ENCODE results near the gene ZFYVE1. TPM values are rescaled to one million over a fixed set of nuclear protein-coding genes. Genes with fewer than 3 reads are reported as not detected.
"Not testable (repeated sequence)": the region's sequence is repeated elsewhere in the genome, so short reads cannot be mapped to it uniquely, and the experiment has no call there.

Gene ZFYVE1, protein sequence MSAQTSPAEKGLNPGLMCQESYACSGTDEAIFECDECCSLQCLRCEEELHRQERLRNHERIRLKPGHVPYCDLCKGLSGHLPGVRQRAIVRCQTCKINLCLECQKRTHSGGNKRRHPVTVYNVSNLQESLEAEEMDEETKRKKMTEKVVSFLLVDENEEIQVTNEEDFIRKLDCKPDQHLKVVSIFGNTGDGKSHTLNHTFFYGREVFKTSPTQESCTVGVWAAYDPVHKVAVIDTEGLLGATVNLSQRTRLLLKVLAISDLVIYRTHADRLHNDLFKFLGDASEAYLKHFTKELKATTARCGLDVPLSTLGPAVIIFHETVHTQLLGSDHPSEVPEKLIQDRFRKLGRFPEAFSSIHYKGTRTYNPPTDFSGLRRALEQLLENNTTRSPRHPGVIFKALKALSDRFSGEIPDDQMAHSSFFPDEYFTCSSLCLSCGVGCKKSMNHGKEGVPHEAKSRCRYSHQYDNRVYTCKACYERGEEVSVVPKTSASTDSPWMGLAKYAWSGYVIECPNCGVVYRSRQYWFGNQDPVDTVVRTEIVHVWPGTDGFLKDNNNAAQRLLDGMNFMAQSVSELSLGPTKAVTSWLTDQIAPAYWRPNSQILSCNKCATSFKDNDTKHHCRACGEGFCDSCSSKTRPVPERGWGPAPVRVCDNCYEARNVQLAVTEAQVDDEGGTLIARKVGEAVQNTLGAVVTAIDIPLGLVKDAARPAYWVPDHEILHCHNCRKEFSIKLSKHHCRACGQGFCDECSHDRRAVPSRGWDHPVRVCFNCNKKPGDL
- total RNA-seq (2014; rRNA removed; shearing (Covaris generic); ENCODE audit: low replicate concordance), result 2.7 and 2.8 TPM in 2 replicates

DNA sequence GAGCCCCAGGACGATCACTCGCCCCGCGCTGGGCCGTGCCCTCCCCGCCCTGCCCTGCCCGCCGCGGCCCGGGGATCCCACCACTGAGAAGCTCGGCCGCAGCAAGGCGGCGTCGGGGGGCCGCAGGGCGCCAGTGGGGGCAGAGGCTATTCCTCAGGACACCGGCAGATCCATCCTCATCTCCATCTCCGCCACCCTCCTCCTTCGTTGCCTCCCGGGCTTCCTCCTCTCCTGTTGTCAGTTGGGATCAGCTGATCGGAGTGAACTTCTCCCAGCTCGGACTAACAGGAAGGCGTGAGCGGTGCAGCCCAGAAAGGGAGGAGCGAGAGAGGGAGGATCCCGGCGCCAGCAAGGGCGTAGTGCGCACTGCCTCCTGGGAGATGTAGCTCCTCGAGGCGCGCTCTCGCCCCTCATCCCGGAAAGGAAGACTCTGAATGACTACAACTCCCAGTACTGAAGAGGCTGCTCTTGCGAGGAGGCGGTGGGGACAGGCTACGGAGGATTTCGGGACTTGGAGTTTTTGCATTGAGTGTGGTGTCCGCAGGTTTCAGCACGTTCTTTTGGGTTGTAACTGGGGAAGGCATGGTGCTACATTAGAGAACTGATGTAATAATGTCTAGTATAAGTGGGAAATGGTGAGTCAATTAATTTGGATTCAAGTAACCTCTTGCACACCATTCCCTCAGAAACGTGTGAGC, at the start of gene ZFYVE1:
Gene ZFYVE1 (minus strand): TSS at position 262 of the 698 bp plus-strand sequence. CDS start 2,598 bp downstream, outside the sequence.
- peak; percentile 97 for DNase-seq (ENCODE audit: low read depth)
- in situ Hi-C loops (cut with HindIII; ENCODE audit: low pct_unique_long_range_greater_than_20kb, low sequenced_read_pairs), result no loop called here

DNA sequence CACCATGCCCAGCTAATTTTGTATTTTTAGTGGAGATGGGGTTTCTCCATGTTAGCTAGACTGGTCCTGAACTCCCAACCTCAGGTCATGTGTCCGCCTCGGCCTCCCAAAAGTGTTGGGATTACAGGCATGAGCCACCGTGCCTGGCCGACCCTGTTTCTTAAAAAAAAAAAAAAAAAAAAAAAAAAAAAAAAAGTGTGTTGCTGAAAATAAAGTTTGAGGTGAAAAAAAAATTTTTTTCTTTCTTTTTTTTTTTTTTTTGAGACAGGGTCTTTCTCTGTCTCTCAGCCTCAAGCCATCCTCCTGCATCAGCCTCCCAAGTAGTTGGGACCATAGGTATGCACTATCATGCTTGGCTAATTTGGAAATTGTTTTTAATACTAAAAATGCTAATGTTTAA, 42.7 kb upstream of the ZFYVE1 start:
- DNase-seq (ENCODE audit: low read depth), result no peak
- in situ Hi-C loops (cut with HindIII; ENCODE audit: low pct_unique_long_range_greater_than_20kb, low sequenced_read_pairs), result no loop called here

DNA sequence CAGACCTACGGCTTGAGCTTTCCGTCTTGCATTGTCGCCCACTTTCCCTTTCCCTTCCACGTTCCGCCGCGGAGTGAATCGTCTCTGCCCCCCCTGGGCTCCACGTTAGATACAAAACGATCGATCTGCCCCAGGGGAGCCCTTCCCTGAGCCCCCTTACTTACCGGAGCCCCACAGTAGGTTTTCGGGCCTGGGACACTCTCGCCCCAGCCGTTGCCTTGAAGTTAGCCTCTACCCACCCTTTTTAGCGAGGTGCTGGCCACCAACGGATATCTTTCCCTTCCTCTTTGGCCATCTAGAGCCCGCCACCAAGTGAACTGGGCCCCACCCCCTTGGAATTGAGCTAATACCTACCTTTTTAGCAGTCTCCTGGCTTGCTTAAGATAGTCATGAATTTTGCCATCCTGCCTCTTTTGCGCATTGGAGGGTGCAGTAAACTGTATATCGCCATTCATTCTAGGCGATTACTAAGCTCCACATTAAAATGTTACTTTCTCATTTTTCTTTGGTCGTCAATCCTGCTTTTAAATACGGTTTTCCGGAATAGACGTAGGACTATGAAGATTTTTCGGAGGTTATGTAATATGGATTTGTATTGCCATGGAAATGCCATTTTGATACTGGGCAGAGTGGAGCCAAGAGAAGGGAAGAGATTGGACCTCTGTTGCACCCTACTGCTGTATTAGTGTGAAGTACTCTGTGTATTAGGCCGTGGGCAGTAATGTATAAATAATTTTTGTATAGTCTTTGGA, 32.2 kb upstream of the ZFYVE1 start:
- in situ Hi-C loops (cut with HindIII; ENCODE audit: low pct_unique_long_range_greater_than_20kb, low sequenced_read_pairs), result no loop called here
- peak; percentile 39 for DNase-seq (ENCODE audit: low read depth)

DNA sequence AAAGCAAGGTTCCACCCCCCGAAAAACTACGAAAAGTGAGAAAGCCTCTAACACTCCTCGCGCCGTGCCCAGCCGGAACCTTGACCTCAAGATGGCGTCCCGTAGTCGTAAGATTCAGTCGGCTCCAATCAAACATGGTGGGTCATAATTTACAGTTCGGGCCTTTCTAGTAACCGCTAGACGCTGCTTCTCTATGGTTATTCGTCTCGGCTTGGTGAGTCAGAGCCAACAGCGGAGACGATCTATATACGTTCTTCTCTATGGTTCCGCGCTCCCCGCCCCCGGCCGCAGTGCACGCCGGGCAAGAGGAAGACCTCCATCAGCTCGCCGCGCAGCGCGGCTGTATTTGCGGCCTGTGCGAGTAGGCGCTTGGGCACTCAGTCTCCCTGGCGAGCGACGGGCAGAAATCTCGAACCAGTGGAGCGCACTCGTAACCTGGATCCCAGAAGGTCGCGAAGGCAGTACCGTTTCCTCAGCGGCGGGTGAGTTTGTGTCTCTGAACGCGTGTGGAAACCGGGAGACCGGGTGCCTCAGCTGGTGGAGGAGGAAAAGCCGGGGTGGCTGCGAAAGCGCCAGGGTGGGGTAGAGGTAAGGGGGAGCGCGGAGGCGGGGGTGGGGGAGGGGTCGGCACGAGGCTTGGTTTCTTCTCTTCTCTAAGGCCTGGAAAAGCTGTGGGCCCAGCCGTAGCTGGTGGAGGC, 31.5 kb upstream of the ZFYVE1 start, which contains the start of gene RBM25:
Gene RBM25 (plus strand): TSS at position 311 of the 698 bp plus-strand sequence. CDS start 13,108 bp downstream, outside the sequence.
- in situ Hi-C loops (cut with HindIII; ENCODE audit: low pct_unique_long_range_greater_than_20kb, low sequenced_read_pairs), result no loop called here
- peak; percentile 95 for DNase-seq (ENCODE audit: low read depth)

DNA sequence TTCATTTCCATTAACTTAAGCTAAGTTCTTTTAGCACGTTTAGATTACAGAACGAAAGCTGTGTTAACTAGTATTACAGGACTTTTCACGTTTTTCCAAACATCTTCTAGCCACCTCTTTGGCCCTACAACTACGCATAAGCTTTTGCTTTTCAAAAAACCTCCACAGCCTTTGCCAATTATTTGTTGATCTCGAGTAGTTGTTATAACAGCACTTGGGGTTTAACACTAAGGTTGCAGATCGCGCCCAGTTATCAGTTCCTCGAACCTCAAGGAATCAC, 31.0 kb upstream of the ZFYVE1 start:
- DNase-seq (ENCODE audit: low read depth), result no peak
- in situ Hi-C loops (cut with HindIII; ENCODE audit: low pct_unique_long_range_greater_than_20kb, low sequenced_read_pairs), result no loop called here

DNA sequence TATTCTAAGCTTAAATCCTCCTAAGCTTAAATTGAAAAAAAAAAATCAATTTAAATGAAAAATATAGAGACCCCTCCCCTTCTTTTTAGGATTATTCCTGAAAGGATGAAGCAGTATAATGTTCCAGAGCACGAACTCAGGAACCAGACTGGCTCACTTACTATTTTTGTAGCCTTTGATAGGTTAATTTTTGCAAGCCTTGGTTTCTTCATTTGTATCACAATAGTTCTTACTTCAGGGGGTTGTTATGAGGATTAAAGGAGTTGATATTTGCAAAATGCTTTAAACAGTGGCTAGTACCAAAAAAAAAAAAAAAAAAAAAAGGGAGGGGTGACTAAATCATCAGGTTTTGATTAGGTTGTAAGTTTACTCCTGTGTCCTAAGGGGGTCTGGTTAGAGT, 28.3 kb upstream of the ZFYVE1 start:
- no peak for DNase-seq (ENCODE audit: low read depth)
- in situ Hi-C loops (cut with HindIII; ENCODE audit: low pct_unique_long_range_greater_than_20kb, low sequenced_read_pairs), result no loop called here

DNA sequence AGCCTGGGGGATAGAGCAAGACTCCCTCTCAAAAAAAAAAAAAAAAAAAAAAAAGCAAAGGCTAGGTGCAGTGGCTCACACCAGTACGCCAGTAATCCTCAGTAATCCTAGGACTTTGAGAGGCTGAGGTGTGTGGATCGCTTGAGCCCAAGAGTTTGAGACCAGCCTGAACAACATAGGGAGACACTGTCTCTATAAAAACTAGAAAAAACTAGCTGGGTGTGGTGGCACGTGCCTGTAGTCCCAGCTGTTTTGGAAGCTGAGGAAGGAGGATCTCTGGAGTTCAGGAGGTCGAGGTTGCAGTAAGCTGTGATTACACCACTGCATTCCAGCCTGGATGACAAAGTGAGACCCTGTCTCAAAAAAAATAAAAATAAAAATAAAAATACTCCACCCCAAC, 22.5 kb upstream of the ZFYVE1 start:
- in situ Hi-C loops (cut with HindIII; ENCODE audit: low pct_unique_long_range_greater_than_20kb, low sequenced_read_pairs), result no loop called here

DNA sequence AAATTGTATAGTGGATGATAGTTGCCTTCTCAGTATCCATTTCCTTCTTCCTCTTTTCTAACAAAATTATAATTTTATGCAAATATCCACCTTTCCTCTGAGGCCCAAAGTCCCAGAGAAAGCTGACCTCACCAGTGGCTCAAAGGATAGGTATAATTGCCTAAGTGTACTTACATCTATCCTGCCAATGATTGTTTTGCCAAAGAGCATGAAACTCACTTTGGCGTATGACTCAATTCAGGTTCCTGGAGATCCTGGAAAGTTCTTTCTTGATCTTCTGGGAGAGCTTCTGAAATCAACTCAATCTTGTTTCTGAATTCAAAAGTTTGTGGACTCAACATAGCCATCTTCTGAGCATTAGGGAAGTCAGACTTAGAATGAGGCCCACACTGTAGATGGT, 20.9 kb upstream of the ZFYVE1 start:
- DNase-seq (ENCODE audit: low read depth), result no peak
- in situ Hi-C loops (cut with HindIII; ENCODE audit: low pct_unique_long_range_greater_than_20kb, low sequenced_read_pairs), result no loop called here

More for the DNA sequence above, 22.5 kb upstream of the ZFYVE1 start:
- DNase-seq (ENCODE audit: low read depth), result no peak

DNA sequence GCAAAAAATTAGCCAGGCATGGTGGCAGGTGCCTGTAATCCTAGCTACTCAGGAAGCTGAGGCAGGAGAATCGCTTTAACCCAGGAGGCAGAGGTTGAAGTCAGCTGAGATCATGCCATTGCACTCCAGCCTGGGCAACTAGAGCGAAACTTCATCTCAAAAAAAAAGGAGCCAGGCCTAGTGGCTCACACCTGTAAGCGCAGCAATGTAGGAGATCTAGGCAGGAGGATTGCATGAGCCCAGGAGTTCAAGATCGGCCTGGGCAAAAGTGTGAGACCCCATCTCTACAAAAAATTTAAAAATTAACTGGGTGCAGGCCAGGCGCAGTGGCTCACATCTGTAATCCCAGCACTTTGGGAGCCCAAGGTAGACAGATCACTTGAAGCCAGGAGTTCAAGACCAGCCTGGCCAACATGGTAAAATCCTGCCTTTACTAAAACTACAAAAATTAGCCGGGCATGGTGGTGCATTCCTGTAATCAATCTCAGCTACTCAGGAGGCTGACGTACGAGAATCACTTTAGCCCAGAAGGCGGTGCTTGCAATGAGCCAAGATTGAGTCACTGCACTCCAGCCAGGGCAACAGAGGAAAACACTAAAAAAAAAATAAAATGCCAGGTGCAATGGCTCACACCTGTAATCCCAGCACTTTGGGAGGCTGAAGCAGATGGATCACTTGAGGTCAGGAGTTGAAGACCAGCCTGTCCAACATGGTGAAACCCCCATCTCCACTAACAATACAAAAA, 10.0 kb upstream of the ZFYVE1 start:
- DNase-seq (ENCODE audit: low read depth), result peak; percentile 31
- in situ Hi-C loops (cut with HindIII; ENCODE audit: low pct_unique_long_range_greater_than_20kb, low sequenced_read_pairs), result not testable (repeated sequence)

DNA sequence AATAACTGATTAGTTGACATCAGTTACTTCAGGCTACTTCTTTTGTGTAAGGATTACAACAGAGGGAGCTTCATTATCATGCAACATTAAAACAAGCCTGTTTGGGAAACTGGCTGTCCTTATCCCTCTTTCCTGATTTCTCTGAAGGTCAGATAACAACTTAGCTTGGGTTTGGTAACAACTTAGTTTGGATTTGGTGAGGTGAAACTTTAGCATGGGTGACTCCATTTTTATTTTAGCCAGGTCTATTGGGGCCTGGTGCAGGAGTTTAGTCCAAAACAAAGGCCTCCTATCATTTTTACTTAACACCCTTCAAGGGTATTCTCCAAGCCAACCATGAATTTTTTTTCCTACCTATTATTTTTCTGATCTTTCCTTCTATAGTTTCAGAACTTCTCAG, 1.1 kb upstream of the ZFYVE1 start:
- no peak for DNase-seq (ENCODE audit: low read depth)
- in situ Hi-C loops (cut with HindIII; ENCODE audit: low pct_unique_long_range_greater_than_20kb, low sequenced_read_pairs), result no loop called here

DNA sequence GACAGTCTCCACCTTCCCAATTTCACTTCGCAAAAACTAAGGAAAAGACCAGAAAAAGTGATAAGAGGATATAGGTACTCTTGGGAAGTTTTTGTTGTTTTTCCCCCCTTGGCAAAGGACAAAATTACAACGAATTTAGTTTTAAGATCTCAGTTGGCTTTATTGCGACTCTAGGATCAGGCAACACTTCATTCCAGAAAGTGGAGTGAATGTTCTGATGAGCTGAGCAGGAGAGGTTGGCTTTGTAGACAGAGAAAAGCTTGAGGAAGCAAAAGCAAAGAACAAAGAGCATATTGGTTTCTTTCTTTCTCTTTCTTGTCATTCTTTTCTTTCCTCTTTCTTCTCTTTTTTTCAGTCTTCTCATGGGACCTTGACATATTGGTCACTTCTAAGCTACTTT, 640 bp upstream of the ZFYVE1 start:
- in situ Hi-C loops (cut with HindIII; ENCODE audit: low pct_unique_long_range_greater_than_20kb, low sequenced_read_pairs), result no loop called here
- no peak for DNase-seq (ENCODE audit: low read depth)

DNA sequence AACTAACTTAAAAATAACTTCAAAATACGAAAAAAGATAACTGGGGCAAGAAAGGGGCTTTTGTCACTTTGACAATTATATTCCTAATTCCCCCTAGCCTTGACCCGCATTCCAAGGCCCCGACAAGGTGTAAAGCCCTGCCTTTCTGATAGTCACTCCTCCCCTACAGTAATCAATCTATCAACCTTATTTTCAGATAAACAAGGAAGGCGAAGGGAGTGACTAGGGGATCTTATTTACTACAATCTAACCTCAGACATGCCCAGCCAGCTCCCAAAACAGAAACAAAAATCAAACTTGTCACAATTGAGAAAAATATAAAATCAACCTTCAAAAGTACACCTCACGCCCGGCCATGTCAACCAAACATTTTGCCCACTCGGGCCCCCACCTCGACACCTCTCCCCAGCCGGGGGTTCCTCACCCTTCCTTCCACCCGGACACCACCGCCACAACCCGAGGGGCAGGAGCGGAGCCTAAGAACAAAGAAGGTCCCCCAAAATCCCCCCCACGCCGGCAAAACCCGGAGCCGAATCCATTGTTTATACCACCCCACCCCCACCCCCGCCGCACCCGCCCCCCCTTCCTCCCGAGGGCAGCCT, 562 bp downstream of the ZFYVE1 start:
- no peak for DNase-seq (ENCODE audit: low read depth)
- in situ Hi-C loops (cut with HindIII; ENCODE audit: low pct_unique_long_range_greater_than_20kb, low sequenced_read_pairs), result no loop called here

DNA sequence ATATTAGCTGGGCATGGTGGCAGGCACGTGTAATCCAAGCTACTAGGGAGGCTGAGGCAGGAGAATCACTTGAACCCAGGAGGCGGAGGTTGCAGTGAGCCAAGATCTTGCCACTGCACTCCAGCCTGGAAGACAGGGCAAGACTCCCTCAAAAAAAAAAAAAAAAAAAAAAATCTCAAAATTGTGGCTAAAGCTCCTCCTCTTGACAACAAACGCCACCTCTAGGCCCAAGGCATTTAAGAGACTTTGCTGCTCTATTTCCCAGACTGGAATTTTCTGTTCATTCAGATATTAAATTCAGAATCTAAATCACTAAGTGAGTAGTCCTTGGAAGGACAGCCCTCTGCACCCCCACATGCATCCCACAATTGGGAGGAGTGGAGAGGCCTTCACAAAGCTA, 1.4 kb downstream of the ZFYVE1 start:
- in situ Hi-C loops (cut with HindIII; ENCODE audit: low pct_unique_long_range_greater_than_20kb, low sequenced_read_pairs), result no loop called here
- DNase-seq (ENCODE audit: low read depth), result no peak

DNA sequence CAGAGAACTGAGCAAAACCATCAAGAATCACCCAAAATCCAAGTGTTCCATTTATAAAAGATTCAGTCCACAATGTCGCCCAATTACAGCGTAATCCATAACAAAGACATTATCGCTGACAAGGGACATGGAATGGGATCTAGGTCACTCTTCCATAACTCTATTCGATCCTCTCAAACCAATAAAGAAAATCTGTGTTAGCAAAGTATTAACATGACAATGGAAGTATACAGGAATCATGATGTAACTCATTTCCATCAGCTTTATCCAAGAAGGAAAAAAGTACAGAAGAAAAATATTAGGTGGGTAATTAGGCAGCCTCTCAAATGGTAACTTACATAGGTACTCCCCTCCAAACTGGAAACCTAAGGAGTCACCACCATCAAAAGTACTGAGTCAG, 4.9 kb downstream of the ZFYVE1 start:
- DNase-seq (ENCODE audit: low read depth), result no peak
- in situ Hi-C loops (cut with HindIII; ENCODE audit: low pct_unique_long_range_greater_than_20kb, low sequenced_read_pairs), result no loop called here

DNA sequence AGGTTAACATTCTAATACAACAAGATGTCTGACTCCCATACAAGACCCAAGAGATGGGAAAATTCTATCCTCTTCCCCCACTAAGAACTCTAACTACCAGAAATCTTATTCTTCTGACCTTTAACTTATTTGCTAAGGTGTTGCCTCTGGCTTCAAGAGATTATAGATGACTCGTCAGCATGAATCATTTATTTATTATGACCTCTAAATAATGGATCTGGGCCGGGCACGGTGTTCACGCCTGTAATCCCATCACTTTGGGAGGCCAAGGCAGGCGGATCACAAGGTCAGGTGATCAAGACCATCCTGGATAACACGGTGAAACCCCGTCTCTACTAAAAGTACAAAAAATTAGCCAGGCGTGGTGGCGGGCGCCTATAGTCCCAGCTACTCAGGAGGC, 10.9 kb downstream of the ZFYVE1 start:
- DNase-seq (ENCODE audit: low read depth); in situ Hi-C loops (cut with HindIII; ENCODE audit: low pct_unique_long_range_greater_than_20kb, low sequenced_read_pairs): not testable (repeated sequence)

DNA sequence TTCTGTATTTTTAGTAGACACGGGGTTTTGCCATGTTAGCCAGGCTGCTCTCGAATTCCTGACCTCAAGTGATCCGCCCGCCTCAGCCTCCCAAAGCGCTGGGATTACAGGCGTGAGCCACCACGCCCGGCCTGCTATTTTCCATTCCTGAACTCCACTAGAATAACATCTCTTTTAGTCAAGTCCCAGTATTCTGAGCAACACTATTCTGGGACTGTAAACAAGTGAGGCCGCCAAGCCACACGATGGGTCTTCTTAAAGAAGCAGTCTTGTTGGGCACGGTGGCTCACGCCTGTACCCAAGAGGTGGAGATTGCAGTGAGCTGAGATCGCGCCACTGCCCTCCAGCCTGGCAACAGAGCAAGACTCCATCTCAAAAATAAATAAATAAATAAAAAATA, 11.4 kb downstream of the ZFYVE1 start:
- in situ Hi-C loops (cut with HindIII; ENCODE audit: low pct_unique_long_range_greater_than_20kb, low sequenced_read_pairs); DNase-seq (ENCODE audit: low read depth): not testable (repeated sequence)

DNA sequence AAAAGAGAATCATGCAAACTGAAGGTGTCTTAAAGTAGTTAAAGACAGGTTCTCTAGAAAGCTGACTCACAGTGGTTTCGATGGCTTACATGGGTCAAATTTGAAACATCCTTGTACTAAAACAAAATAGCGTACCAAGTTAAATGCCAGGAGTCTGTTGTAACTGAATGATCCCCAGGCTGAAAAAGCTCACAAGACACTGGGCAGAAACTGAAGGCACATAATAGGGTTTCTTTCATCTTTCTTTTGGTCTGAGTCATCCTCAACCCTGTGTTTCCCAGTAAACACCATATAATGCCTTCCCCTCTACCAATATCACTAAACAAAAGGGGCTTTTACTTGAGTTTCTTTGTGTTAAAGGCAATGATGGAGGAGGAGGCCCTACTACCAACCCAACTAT, 12.8 kb downstream of the ZFYVE1 start:
- in situ Hi-C loops (cut with HindIII; ENCODE audit: low pct_unique_long_range_greater_than_20kb, low sequenced_read_pairs), result no loop called here
- DNase-seq (ENCODE audit: low read depth), result no peak

All from Caki2 (cell line).